AG08395 (cell line): ENCODE results near the gene ASMTL.
"Not testable (repeated sequence)": the region's sequence is repeated elsewhere in the genome, so short reads cannot be mapped to it uniquely, and the experiment has no call there.

ENCODE experiments used
- DNase-seq: peaks from one replicate; pipeline ENCODE4 v3.0.0; 2012; ENCODE audit warnings: mixed read lengths, low spot score

The ASMTL gene

DNA sequence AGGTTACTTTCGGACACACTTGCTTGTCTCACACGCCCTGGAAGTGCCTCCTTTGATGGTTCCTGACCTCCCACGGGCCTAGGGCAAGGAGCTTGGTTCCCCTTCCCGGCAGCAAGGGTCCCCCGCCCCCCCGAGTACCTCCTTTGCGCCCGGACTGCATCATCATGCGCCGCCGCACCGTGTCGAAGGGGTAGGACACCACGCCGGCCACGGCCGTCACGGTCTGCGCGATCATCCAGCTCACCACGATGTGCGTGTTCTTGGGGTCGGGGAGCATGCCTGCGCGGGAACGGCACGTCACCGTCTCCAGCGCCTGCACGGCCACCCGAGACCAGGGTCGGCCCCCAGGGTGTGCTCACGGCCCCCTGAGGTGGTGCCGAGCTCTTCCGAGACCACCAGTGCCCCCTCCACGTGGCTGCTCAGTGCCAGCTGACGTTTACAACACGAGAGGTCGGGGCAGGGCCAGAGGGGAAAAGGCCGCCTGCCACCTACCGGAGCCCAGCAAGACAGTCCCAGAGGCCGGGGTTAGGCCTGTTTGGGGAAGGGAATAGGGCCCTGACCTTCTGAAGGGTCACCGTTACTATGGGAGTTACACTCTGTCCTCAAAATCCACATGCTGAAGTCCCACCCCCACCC, 65.5 kb downstream of the ASMTL start:
- no peak for DNase-seq

DNA sequence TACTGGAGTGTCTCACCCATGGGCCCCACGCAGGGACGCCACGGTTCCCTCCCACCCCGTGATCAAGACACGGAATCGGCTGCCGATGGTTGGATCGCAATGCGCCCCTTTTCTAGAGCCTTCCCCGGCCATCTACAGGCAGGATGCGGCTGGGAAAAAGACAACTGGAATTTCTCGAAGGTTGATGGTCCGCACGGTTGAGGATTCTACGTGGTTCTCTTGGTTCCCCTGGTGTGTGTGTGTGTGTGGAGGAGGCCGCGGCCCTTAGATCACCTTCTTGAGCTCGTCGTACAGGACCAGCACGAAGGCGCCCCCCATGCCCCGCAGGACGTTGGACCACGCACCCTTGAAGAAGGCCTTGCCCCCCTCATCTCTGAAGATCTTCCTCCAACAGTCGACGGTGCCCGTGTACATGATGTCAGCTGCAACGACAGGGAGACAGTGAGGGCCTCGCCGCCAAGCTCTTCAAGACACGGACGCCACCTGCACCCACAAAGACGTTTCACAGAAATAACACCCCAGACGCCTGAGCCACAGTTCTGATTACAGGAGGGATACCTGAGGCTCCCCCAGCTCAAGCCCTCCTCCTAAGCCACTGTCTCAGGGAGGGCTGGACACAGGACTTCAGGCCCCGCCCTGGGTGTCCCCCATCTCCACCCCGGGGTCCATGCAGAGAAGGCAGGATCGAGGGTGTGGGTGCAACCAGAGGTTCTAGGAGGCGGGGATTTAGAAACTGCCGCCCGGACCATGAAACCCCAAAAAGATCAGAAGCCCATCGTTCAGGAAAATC, 66.2 kb downstream of the ASMTL start:
- DNase-seq, result no peak

GRCh38 chrX:1385253-1386223, 67.2 kb downstream of the ASMTL start:
- DNase-seq, result no peak

DNA sequence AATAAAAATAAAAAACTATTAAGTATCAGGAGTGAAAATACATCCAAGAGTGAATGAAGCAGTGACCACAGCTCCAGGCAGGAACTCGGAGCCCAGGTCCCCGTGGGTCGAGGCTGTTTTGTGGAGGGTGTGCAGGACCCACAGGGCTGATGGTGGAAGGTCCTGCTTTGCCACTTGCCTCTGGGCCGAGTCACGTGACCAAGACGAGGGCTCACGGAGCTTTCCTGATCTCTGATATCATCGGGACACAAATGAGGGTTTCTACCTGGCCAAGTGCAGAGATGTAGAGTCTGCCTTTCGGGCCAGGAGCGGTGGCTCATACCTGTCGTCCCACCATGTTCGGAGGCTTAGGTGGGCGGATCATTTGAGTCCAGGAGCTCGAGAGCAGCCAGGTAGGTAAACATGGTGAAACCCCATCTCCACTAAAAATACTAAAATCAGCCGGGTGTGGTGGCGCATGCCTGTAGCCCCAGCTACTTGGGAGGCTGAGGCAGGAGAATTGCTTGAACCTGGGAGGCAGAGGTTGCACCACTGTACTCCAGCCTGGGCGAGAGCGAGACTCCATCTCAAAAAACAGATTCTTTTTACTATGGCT, 68.0 kb downstream of the ASMTL start:
- no peak for DNase-seq

DNA sequence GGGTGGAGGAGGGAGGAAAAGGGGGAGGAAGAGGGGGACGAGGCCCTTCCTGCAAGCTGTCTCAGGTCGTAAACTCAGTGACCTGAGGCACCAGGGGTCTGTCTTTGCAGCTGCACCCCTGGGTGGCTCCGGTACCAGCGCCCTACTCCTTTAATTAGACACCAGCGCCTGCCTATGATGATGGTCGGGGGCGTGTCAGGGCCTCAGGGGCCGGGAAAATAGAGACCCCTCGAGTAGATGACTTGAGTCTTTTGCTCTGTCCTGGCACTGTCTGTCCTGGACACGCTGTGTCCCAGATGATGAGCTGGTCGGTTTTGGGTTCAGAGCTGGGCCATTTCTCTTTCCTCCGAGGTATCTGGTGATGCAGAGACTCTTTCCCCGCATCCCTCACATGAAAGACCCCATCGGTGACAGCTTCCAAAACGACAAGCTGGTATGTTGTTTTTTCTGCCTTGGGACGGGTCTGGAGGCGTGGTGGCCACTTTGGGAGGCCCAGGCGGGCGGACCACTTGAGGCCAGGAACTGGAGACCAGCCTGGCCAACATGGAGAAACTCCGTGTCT, 72.0 kb downstream of the ASMTL start:
- DNase-seq, result no peak

GRCh38 chrX:1378306-1378759, 74.4 kb downstream of the ASMTL start:
- no peak for DNase-seq

DNA sequence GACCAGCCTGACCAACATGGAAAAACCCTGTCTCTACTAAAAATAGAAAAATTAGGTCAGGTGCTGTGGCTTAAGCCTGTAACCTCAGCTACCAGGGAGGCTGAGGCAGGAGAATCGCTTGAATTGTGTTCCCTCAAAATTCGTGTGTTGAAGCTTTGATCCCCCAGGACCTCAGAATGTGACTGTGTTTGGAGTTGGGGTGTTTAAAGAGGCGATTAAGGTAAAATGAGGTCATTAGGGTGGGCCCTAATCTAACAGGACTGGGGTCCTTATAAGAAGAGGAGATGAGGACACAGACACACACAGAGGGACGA, 84.4 kb downstream of the ASMTL start:
- no peak for DNase-seq

DNA sequence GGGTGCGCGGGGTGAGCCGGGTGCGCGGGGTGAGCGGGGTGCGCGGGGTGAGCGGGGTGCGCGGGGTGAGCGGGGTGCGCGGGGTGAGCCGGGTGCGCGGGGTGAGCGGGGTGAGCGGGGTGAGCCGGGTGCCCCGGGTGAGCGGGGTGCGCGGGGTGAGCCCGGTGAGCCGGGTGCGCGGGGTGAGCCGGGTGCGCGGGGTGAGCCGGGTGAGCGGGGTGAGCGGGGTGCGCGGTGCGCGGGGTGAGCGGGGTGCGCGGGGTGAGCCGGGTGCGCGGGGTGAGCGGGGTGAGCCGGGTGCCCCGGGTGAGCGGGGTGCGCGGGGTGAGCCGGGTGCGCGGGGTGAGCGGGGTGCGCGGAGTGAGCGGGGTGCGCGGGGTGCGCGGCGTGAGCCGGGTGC, 86.3 kb downstream of the ASMTL start:
- not testable (repeated sequence) for DNase-seq

GRCh38 chrX:1361910-1362309, 90.8 kb downstream of the ASMTL start:
- no peak for DNase-seq

DNA sequence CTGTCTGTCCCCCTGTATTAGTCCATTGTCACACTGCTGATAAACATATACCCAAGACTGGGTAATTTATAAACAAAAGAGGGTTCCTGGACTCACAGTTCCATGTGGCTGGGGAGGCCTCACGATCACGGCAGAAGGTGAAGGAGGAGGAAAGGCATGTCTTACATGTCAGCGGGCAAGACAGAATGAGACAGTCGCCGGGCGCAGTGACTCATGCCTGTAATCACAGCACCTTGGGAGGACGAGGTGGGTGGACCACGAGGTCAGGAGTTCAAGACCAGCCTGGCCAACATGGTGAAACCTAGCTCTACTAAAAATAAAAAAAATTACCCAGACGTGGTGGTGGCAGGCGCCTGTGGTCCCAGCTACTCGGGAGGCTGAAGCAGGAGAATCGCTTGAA, 91.4 kb downstream of the ASMTL start:
- no peak for DNase-seq

DNA sequence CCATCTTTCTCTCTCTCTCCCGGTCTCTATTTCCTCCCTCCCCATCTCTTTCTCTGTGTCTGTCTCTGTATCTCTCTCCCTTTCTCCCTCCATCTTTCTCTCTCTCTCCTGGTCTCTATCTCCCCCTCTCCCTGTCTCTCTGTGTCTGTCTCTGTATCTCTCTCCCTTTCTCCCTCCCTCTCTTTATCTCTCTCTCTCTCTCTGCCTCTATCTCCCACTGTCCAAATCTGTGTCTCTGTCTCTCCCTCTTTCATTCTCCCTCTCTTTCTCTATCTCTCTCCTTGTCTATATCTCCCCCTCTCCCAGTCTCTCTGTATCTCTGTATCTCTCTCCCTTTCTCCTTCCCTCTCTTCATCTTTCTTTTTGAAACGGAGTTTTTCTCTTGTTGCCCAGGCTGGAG, 92.5 kb downstream of the ASMTL start:
- no peak for DNase-seq

- DNase-seq, result no peak
These were observed 93.2 kb downstream of the ASMTL start for GRCh38 chrX:1359477-1359873.

DNA sequence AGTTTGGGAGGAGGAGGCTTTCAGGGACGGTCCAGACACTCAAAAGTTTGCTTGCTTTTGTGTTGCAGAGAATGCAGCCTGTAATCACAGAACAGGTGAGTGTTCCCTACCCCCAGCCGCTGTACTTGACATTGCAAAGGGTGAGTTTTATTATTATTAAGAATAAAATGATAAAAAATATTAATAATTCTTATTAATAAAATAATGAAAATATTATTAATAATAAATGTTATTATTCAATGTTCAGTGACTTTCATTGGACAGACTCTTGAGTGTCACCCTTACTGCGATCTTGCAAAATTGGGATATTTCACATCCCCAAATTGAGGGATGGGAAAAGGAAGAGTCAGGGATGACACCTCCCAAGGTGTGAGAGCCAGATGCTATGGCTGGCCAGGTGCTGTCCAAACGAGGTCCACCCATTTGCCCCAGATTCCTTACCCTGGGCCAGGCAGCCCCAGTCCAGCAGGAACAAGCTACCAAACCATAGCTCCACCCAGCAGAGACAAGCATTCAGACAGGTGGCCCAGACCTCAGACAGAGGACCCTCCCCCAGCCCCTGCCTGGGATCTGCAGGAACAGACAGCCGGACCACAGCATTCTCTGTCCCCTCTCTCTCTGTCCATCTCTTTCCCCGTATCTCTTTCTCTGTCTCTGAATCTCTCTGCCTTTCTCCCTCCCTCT, 93.8 kb downstream of the ASMTL start:
- DNase-seq, result no peak

DNA sequence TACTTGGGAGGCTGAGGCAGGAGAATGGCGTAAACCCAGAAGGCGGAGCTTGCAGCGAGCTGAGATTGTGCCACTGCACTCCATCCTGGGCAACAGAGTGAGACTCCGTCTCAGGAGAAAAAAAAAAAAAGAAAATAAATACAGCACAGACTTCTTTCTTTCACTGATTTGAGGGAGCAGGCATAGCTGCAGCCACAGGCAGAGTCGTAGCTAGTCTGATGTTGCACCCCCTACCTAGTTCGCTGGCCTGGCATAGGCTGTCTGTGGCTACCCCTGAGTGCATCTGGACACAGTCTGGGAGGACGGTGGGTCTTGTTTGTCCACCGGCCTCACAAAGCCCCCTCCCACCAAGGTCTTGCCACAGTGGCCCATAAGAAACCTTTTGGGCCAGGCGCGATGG, 94.7 kb downstream of the ASMTL start:
- no peak for DNase-seq

DNA sequence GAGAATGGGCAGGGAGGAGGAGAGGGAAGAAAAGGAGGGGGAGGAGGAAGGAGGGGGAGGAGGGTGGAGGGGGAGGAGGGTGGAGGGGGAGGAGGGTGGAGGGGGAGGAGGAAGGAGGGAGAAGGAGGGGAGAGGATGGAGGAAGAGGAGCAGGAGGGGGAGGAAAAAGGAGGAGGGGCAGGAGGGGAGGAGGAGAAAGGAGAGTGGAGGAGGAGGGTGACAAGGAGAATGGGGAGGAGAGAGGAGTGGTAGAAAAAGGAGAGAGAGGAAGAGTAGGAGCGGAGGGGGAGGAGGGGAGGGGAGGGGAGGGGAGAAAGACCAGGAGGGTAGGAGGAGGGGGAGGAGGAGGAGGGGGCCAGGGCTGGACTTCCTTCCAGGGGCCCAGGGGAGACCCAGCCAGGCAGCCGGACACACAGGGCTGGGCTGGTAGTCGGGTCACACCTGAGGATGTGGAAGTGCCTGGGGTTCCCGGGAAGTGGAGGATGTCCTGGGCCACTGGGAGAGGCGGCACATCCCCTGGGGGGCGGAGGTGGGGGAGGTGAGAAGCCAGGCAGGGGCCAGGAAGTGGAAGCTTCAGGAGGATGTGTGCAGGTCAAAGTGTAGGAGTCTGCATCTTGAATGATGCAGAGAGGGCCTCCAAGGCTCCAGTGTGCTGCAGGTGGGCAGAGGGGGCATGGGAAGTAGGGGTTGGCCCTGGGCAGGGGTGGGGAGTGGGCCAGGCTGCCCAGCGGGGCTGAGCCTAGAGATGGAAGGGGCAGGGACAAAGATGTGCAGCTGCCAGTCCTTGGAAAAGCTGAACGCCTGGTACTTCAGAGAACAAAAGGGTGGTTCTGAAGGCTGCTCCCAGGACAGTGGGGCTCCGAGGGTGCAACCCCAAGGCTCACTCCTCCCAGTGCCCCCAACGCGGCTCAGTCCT, 97.3 kb downstream of the ASMTL start:
- DNase-seq, result no peak

DNA sequence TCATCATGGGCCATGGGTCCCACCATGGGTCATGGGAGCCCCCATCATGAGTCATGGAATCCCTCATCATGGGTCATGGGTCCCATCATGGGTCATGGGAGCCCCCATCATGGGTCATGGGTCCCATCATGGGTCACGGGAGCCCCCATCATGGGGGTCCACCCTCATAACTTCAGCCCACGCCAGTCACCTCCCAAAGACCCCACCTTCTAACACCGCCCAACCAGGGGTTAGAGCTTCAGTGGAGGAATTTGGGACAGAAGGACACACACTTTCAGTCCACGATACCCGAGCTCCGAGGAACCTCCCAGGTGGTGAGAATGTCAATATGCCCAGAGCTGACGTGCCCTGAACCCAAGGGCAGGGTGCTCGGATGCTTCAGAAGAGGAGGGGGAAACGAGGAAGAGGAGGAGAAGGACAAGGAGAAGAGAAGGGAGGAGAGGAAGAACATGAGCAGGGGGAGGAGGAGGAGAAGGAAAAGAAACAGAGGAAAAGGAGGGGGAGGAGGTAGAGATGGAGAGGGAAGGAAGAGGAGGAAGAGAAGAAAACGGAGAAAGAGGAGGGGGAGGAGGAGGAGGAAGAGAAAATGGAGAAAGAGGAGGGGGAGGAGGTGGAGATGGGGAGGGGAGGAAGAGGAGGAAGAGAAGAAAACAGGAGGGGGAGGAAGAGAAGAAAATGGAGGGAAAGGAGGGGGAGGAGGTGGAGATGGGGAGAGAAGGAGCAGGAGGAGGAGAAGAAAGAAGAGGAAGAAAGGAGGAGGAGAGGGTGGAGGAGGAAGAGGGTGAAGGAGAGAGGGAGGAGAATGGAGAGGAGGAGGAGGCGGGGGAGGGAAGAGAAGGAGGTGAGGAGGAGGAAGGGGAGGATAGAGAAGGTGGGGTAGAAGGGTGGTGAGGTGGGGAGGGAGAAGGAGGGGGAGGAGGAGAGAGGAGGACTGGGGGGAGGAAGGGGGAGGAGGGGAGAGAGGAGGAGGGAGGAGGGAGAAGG, 98.4 kb downstream of the ASMTL start:
- DNase-seq, result no peak
